NCI-H446 (cell line): ENCODE results near the gene TTC28.
"Not testable (repeated sequence)": the region's sequence is repeated elsewhere in the genome, so short reads cannot be mapped to it uniquely, and the experiment has no call there.

ENCODE experiments used
- DNase-seq, 2 experiments: peaks; one replicate each; lab custom pipeline; 2025; lab: John Stamatoyannopoulos, UW

TTC28 gene

DNA sequence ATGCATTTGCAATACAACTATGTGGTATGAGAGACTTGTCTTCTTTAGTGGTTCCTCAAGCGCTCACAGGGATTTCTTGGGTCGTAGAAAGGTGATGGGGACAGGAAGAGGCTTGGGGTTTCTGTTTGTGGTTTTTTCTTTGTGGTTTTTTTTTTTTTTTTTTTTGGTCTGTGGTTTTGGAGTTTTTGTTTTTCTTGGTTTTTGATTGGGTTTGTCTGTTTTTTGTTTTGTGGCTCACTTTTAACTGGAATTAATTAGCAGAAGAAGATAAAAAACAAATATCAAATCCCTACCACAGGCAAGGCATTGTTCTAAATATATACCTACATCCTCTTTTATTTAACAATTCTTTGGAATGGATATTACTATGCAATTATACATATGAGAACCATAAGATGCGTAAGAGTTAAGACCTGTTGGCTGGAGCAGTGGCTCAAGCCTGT lies 5.5 kb downstream of the TTC28 start:
- no peak for DNase-seq

DNA sequence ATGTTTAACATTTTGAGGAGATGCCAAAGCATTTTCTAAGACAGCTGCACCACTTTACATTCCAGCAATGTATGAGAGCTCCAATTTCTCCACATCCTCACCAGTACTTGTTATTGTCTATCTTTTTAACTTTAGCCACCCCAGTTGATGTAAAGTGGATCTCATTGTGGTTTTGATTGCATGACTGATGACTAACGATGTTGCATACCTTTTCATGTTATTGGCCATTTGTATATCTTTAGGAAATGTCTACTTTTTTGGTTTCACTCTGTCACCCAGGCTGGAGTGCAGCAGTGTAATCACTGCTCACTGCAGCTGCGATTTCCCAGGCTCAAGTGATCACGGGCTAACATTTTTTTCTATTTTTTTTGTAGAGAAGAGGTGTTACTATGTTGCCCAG lies 8.9 kb downstream of the TTC28 start:
- DNase-seq: no peak

DNA sequence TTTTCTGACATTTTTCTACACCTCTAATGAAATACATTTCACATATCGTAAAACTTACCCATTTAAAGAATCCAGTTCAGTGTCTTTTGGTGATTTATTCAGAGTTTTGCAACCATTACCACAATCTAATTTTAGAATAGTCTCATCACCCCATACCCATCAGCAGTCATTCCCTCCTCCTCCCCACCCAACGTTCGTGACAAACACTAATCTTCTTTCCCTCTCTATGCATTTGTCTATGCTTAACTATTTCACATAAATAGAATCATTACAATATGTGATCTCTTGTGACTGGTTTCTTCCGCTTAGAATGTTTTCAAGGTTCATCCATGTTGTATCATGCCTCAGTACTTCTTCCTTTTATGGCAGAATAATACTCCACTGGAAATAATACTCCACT lies 9.5 kb downstream of the TTC28 start:
- no peak for DNase-seq

DNA sequence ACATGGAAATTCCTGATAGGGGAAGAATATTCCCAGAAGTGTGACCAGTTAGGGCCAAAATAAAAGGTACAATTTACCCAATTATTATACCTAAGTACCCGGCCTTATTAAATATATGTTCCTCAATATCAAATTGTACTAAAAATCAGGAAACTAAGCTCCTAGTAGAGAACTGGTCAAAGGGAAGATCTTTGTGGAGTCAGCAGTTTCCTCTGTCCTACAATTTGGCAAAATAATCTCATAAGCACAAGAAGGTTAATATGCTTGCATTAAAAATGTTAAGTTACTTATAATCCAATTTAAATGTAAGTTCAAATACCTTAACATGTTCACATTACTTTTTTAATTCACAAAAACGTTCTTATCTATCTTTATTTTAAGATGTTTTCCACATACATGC lies 10.3 kb downstream of the TTC28 start:
- no peak for DNase-seq

DNA sequence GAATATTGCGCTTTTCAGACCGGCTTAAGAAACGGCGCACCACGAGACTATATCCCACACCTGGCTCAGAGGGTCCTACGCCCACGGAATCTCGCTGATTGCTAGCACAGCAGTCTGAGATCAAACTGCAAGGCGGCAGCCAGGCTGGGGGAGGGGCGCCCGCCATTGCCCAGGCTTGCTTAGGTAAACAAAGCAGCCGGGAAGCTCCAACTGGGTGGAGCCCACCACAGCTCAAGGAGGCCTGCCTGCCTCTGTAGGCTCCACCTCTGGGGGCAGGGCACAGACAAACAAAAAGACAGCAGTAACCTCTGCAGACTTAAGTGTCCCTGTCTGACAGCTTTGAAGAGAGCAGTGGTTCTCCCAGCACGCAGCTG lies 16.1 kb downstream of the TTC28 start:
- DNase-seq: not testable (repeated sequence)

DNA sequence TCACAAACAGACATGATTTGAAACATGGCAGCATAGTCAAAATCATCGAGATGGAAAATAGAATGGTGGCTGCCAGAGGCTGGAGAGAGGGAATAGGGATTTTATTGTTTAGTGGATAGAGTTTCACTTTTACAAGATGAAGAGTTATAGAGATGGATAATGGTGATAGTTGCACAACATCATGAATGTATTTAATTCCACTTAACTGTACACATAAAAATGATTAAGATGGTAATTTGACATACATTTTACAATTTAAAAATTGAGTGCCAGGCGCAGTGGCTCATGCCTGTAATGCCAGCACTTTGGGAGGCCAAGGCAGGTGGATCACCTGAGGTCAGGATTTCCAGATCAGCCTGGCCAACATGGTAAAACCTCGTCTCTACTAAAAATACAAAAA lies 21.2 kb downstream of the TTC28 start:
- no peak for DNase-seq

DNA sequence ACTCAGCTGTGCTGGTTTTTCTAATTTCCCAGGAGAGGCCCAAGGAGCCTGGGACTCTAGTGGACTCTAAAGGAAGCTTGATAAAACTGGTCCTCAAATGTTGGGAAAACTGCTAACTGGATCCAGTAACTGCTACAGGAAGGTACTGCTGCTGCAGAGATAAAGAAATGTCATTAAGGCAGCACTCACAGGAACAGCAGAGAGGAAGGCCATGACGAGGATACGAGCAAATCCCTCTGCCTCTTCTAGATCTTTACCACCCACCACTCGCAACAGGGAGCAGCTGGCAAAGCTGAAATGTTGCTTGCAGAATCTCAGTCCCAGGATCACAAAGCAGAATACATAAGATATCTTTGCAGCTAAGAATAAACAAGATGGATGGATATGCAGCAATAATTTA lies 23.5 kb downstream of the TTC28 start:
- DNase-seq: no peak

DNA sequence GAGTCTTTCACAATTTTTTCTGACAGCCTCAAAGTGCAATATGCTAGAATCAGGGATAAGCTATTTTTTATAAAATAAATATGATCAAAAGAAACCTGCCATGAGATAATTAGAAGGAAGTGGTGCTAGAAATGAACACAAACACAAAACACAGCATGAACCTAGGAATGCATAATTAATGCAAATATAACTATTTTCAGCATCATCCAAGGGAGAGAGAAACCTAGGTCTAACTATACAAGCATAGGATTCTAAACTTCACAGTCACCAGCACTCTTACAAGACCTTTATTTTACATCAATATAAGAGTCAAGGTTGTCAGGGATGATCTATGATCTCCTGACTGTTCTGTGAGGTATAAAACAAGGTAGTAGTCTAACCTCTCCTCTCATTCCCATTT lies 29.2 kb downstream of the TTC28 start:
- DNase-seq: no peak

DNA sequence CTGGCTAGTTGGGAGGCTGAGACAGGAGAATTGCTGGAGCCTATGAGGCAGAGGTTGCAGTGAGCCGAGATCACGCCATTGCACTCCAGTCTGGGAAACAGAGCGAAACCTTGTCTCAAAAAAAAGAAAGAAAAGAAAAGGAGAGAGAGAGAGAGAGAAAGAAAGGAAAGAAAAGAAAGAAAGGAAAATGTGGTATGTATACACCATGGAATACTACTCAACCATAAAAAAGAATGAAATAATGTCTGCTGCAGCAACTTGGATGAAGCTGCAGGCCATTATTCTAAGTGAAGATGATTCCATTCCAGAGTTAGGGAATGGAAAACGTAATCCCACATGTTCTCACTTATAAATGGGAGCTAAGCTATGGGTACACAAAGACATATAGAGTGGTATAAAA lies 30.8 kb downstream of the TTC28 start:
- no peak for DNase-seq

DNA sequence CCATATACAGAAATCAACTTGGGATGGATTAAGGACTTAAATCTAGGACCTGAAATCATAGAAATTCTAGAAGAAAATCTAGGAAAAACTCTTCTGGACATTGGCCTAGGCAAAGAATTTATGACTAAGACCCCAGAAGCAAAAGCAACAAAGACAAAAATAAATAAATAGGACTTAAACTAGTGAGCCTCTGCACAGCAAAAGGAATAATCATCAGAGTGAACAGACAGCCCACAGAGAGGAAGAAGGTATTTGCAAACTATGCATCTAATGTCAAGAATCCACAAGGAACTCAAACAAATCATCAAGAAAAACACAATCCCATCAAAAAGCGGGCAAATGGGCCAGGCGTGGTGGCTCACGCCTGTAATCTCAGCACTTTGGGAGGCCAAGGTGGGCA lies 32.4 kb downstream of the TTC28 start:
- no peak for DNase-seq

DNA sequence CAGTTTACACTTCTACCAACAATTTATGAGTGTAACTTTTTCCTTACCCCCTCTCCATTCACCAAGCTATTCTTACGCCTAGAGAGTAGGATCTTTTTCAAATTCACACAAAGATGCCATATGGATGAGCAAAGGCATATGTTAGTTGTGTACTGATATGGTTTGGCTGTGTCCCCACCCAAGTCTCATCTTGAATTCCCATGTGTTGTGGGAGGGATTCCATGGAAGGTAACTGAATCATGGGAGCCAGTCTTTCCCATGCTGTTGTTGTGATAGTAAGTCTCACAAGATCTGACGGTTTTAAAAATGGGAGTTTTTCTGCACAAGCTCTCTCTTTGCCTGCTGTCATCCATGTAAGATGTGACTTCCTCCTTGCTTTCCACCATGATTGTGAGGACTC lies 40.3 kb downstream of the TTC28 start:
- no peak for DNase-seq

DNA sequence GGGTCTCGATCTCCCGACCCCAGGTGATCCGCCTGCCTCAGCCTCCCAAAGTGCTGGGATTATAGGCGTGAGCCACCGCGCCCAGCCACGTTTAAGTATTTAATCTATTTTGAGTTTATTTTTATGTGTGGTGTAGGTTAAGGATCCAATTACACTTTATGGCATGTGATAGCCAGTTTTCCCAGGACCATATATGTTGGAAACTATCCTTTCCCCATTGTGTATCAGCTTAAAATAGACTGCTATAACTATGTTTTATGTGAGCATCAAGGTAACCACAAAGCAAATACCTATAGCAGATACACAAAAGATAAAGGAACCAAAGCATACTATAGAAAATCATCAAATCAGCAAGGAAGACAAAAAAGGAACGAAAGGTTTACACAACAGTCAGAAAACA lies 42.4 kb downstream of the TTC28 start:
- no peak for DNase-seq

DNA sequence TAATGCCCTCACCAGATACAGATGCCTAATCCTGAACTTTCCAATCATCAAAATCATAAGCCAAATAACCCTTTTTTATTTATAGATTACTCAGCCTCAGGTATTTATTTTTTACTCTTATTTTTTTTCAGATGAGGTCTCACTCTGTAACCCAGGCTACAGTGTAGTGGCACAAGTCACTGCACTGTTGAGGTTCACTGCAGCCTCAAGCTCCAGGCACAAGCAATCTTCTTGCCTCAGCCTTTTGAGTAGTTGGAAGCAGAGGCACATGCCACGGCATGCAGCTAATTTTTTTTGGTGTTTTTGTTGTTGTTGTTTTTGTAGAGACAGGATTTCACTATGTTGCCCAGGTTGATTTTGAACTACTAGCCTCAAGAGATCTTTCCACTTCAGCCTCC lies 49.5 kb downstream of the TTC28 start:
- DNase-seq: no peak

DNA sequence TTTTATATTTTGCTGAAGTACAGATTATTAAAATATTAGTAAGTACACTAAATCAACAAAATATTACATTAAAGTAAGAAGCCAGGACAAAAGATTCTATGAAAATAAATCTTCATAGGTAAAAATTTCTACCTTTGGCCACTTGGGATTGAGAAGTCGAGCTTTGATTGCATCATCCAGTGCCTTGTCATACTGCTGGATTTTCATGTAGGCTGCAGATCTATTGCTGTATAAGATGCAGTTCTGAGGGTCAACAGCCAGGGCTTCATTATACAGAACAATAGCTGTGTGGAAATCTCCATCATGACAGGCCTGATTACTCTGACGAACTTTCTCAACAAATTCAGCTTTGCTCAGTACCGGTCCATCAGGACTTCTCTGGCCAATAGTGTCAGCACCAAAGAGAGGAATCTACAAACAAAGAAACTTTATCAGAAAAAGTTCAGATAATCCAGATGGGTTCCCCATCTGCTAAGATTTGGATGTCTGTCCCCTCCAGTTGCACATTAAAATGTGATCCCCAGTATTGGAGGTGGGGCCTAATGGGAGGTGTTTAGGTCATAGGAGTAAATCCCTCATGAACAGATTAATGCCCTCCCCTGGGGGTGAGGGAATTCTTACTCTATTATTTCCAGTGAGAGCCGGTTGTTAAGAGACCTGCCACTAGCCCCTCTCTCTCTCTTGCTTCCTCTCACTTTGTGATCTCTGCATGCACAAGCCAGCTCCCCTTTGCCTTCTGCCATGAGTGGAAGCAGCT lies 50.0 kb downstream of the TTC28 start:
- no peak for DNase-seq

DNA sequence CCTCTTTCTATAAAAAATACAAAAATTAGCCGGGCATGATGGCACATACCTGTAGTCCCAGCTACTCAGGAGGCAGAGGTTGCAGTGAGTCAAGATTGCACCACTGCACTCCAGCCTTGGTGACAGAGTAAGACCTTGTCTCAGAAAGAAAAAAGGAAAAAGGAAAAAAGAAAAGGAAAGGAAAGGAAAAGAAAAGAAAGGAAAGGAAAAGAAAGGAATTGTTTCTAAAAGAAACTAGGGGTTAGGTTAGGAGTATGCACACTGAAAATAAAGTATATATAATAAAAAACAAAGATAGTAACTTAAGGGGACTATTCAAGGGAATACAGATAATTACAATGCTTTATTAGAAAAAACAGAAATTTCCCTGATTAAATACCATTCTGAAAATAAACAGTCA lies 50.9 kb downstream of the TTC28 start:
- DNase-seq: no peak

DNA sequence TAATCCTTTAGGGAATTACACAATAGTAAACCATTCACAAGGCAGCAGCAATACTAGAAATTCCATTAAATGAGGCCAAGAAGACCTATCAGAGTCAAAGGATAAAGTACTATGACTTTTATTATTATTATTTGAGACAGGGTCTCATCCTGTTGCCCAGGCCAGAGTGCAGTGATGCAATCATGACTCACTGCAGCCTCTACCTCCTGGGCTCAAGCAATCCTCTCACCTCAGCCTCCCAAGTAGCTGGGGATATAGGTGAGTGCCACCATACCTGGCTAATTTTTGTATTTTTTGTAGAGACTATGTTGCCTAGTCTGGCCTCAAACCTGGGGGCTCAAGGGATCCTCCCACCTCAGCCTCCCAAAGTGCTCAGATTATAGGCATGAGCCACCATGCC lies 51.8 kb downstream of the TTC28 start:
- no peak for DNase-seq

DNA sequence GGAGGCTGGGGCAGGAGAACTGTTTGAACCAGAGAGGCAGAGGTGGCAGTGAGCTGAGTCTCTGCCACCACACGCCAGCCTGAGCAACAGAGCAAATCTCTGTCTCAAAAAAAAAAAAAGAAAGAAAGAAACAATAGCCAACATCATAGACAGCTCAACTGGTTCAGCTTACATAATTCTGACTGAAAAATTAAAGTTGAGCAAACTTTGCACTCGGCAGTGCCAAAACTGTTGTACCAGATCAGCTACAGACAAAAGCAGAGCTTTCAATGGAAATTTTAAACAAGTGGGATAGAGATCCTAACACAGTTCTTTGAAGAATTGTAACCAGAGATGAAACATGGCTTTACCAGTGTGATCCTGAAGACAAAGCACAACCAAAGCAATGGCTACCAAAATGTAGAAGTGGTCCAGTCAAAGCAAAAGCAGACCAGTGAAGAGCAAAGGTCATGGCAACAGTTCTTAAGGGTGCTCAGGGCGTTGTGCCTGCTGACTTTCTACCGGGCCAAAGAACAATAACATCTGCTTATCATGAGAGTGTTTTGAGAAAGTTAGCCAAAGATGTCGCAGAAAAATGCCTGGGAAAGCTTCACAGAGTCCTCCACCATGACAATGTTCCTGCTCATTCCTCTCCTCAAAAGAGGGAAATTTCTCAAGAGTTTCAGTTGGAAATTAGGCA lies 59.3 kb downstream of the TTC28 start:
- no peak for DNase-seq

DNA sequence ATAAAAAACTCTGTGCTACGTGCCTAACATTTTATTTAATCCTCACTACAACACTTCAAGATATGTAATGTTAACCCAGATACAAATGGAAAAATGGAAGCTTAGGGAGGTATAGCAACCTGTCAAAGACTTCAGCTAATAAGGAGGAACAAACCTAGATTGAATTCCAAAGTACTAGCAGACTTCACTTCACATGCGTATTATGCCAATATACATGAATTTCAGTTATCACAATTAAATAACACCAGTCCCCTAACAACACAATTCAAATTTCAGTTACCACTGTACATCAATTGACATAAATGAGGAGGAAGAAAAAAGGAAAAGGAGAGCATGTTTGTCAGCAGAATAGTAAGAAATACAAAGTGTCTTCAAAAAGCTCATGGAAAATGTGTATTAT lies 60.4 kb downstream of the TTC28 start:
- no peak for DNase-seq

DNA sequence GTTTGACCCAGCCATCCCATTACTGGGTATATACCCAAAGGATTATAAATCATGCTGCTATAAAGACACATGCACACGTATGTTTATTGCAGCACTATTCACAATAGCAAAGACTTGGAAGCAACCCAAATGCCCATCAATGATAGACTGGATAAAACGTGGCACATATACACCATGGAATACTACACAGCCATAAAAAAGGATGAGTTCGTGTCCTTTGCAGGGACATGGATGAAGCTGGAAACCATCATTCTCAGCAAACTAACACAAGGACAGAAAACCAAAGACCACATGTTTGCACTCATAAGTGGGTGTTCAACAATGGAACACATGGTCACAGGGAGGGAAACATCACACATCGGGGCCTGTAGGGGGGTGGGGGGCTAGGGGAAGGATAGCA lies 64.2 kb downstream of the TTC28 start:
- not testable (repeated sequence) for DNase-seq

DNA sequence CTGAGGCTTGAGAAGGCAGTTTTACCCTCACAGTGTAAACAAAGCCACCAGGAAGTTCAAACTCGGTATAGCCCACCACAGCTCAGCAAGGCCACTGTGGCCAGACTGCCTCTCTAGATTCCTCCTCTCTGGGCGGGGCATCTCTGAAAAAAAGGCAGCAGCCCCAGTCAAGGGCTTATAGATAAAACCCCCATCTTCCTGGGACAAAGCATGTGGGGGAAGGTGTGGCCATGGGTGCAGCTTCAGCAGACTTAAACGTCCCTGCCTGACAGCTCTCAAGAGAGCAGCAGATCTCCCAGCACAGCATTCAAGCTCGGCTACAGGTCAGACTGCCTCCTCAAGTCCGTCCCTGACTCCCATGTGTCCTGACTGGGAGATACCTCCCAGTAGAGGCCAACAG lies 69.7 kb downstream of the TTC28 start:
- no peak for DNase-seq

DNA sequence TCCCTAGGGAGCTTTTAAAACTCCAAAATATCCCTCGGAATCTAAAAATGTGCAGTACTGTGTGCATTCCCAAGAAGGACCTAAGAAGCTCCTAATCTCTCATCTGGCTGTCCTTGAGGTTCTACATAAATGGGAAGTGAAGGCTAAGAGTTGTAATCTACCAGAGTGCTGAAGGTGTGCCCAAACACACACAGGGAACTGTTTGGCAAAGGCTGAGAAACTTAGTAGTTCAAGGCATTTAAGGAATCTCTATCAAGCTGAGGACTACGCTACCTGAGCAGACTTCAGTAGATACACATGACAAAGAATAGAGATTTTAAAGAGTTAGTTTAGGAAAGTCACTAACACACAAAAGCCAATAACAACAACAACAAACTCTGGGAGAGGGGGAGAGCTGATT lies 71.1 kb downstream of the TTC28 start:
- DNase-seq: no peak

DNA sequence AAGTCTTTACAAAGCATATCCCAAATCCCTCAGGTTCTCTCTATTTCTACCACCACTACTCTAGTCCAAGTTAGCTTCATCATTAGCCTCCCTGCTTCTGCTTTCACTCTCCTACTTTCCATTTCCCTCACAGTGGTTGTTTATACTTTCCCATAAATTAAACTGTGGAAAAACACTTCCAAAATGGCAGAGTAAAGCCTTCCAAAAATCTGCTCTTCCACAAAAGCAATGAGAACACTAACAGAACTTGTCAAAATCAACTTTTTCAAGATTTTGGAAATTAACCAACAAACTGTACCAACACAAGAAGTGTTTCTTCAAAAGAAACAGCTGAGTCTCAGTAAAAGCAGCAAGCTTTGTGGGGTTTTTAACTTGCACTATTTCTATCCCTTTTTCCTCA lies 71.8 kb downstream of the TTC28 start:
- no peak for DNase-seq

DNA sequence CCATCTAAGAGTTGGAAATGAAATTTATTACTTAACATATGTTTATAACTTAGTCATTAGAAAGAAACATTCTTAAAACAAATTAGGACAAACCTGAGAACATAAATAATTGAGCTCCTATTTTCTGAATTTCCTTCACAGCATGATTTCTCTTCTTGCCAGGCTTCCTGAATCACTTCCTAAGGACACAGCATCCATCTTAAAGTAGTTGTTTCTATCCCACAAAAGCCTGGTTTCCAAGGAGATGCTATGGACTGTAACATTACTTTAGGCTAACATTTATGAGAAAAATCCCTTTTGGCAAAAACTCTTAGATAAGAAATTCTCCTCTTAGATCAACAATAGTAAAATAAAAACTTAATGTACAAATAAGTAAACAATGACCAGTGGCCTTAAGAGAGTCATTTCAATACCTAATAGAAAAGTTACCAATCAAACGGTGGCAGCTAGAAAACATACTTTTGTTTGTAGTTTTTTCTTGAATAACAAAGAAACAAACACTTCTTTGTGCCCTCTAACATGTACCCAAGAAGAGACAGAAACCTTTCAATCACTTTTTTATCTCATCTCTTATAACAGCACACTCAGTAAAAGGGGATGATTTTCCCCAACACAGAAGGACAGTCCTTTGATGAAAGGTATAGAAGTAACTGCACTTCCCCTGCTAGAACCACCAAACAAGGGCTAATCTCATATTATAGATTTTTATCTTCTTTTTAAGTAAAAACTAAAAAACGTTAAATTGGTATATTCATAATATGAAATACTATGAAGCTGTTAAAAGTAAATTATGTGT lies 74.5 kb downstream of the TTC28 start:
- DNase-seq: no peak
